Nephron progenitor cell (in vitro differentiated cells): ENCODE measurements around the gene NECAB2.

ENCODE experiments used
- DNase-seq: peaks from one replicate; pipeline ENCODE4 v3.0.0; 2021
- H3K27ac Mint-ChIP-seq: 2 replicates; pipeline ENCODE4 v1.8.0; 2021; ENCODE audit warnings: mild to moderate bottlenecking, moderate library complexity, mixed read lengths
- H3K27me3 Mint-ChIP-seq: 2 replicates; pipeline ENCODE4 v1.8.0; 2021; ENCODE audit warnings: mild to moderate bottlenecking, low read depth, mixed read lengths; ENCODE audit not compliant: poor library complexity
- H3K36me3 Mint-ChIP-seq: 2 replicates; pipeline ENCODE4 v1.8.0; 2021; ENCODE audit warnings: low read depth, mixed read lengths
- H3K4me1 Mint-ChIP-seq: 2 replicates; pipeline ENCODE4 v1.8.0; 2021; ENCODE audit warnings: mixed read lengths
- H3K4me3 Mint-ChIP-seq: 2 replicates; pipeline ENCODE4 v1.8.0; 2021; ENCODE audit warnings: mild to moderate bottlenecking, moderate library complexity, mixed read lengths
- H3K9me3 Mint-ChIP-seq: 2 replicates; pipeline ENCODE4 v1.8.0; 2021; ENCODE audit warnings: mild to moderate bottlenecking, moderate library complexity, mixed read lengths
- CTCF ChIP-seq: fragments of 200-600 bp; sonication (generic); IDR thresholded peaks from 2 replicates; pipeline ENCODE4 v1.5.0; 2021; ENCODE audit warnings: antibody characterized with exemption

The NECAB2 gene

GRCh38 chr16:84003038-84003437, 35.0 kb downstream of the NECAB2 start:
- Mint-ChIP-seq H3K4me1 (peaks cover 39% of the 10 kb centered on the region), H3K4me3 (no peak overlapping the region), H3K36me3 (no peaks in the 10 kb centered on the region), H3K9me3 (no peaks in the 10 kb centered on the region), H3K27ac (no peak overlapping the region), H3K27me3 (peaks cover 8% of the 10 kb centered on the region)
- DNase-seq: no peak
- no peak for TF ChIP-seq CTCF

GRCh38 chr16:84004442-84004841, 36.4 kb downstream of the NECAB2 start:
- no peak for TF ChIP-seq CTCF
- no peaks in the 10 kb centered on the region for H3K36me3 Mint-ChIP-seq

GRCh38 chr16:84005391-84005790, 37.3 kb downstream of the NECAB2 start:
- H3K27me3 Mint-ChIP-seq: peaks cover 14% of the 10 kb centered on the region
- no peak for TF ChIP-seq CTCF
- peaks cover 29% of the 10 kb centered on the region for H3K4me1 Mint-ChIP-seq
- DNase-seq: no peak
- H3K27ac Mint-ChIP-seq: no peak overlapping the region
- no peak overlapping the region for H3K4me3 Mint-ChIP-seq
- no peaks in the 10 kb centered on the region for H3K9me3 Mint-ChIP-seq
- no peaks in the 10 kb centered on the region for H3K36me3 Mint-ChIP-seq

More at GRCh38 chr16:84004442-84004841, 36.4 kb downstream of the NECAB2 start:
- Mint-ChIP-seq H3K27ac (no peak overlapping the region), H3K9me3 (no peaks in the 10 kb centered on the region), H3K4me1 (peaks cover 33% of the 10 kb centered on the region), H3K4me3 (no peak overlapping the region), H3K27me3 (peaks cover 11% of the 10 kb centered on the region)
- DNase-seq: no peak

GRCh38 chr16:84007520-84007919, 39.5 kb downstream of the NECAB2 start:
- no peak for DNase-seq

GRCh38 chr16:84007965-84008364, 39.9 kb downstream of the NECAB2 start:
- no peak for TF ChIP-seq CTCF
- no peak overlapping the region for H3K4me3 Mint-ChIP-seq
- DNase-seq: no peak
- peaks cover 20% of the 10 kb centered on the region for H3K4me1 Mint-ChIP-seq
- H3K36me3 Mint-ChIP-seq: no peaks in the 10 kb centered on the region
- peaks cover 18% of the 10 kb centered on the region for H3K27me3 Mint-ChIP-seq
- no peak overlapping the region for H3K27ac Mint-ChIP-seq
- H3K9me3 Mint-ChIP-seq: no peaks in the 10 kb centered on the region

More at GRCh38 chr16:84007520-84007919, 39.5 kb downstream of the NECAB2 start:
- TF ChIP-seq CTCF: no peak
- Mint-ChIP-seq H3K27me3 (peaks cover 18% of the 10 kb centered on the region), H3K9me3 (no peaks in the 10 kb centered on the region), H3K4me1 (peaks cover 24% of the 10 kb centered on the region), H3K36me3 (no peaks in the 10 kb centered on the region), H3K4me3 (no peak overlapping the region), H3K27ac (no peak overlapping the region)

GRCh38 chr16:84009282-84009681, 41.2 kb downstream of the NECAB2 start:
- no peak for DNase-seq
- Mint-ChIP-seq H3K9me3 (no peaks in the 10 kb centered on the region), H3K27me3 (peaks cover 18% of the 10 kb centered on the region), H3K4me1 (peaks cover 16% of the 10 kb centered on the region), H3K27ac (no peak overlapping the region), H3K4me3 (no peak overlapping the region), H3K36me3 (no peaks in the 10 kb centered on the region)
- no peak for TF ChIP-seq CTCF
